CD4-positive, alpha-beta T cell treated with Interleukin-17A for 4 hours (primary cell): Measurements from ENCODE around the gene TEX48.

Experiments
- DNase-seq: peaks from one replicate; pipeline ENCODE4 v3.0.0-alpha.2; 2020; ENCODE audit warnings: mixed read lengths

TEX48 gene

DNA sequence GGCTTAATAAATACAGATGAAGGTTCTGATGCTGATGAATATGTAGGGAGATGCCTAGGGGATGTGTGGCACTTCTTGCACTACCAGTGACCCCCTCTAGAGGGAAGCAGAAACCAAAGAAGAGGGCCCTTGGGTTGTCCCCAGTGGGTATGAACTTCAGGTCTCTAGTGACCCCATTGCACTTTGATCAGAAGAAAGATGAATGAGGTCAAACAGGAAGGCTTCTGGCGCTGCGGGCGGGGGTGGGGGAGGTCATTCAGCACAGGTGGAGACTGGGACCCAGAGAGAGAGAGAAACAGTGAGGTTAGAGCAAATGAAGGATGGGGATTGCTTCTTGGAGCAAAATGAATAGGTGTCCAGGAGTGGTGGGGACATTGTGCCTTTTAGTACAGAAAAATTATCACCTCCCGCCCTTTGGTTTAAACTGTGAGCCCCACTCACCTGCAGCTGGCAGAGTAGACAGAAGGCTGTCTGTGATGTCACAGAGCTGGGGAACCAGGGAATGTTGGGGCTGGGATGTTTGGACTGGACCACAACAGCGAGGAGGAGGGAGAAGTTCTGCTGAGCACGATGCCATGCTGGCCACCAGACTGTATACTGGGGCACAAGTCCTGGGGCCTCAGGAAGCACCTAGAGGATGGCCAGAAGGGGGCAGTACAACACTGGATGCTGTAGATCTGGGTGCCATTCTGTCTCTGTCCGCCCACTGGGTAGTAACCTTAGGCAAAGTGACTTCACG is at the start of gene TEX48:
Gene TEX48, minus strand, starts transcription at position 599 of the 739 bp plus-strand sequence. CDS start 10,469 bp downstream, outside the sequence.
- peak; percentile 85 for DNase-seq

DNA sequence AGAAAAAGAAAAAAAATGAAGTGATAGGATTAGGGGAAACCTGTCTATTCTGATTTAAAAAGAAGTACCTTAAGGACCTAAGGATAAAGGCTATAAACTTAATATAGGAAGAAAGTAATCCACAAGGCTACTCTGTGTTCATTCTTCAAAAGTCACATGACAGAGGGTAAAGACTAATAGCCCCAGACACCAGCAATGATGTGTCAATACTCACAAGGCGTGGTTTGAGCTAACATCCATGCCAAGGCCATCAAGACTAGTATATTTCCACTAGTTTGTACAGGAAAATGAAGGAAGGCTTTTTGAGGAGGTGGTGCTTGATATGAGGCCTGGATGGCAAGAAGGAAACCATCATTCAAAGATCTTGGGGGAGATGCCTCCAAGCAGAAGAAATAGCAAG is 49.7 kb upstream of the TEX48 start:
- no peak for DNase-seq

DNA sequence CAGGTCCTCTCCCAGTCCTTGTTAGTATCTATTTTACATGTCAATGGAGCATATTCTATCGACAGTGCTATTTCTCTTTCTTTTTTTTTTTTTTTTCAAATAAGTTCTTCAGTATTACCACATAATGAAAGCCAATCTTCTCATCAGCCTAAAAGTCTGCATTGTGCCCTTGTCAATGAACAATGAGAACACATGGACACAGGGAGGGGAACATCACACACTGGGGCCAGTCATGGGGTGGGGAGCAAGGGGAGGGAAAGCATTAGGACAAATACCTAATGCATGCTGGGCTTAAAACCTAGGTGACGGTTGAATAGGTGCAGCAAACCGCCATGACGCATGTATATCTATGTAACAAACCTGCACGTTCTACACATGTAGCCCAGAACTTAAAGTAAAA is 47.7 kb upstream of the TEX48 start:
- DNase-seq, result no peak

DNA sequence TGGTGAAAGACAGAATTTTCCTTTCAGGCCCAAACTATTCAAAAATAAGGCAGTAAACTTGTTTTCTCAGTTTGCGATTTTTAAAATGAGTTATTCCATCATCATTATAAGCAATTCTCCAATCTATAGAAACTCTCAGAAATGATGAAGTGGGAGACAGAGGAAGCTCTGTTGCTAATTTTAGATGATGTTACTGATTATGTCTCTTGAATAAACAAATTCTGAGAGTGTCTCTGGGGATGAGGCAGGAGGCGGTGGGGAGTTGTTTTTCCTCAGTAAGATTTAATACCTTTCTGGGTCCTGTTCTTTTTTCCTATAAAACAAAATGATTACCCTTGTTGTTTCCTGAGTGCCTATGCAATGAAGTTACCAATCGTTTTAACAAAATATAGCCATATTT is 43.9 kb upstream of the TEX48 start:
- DNase-seq, result no peak

DNA sequence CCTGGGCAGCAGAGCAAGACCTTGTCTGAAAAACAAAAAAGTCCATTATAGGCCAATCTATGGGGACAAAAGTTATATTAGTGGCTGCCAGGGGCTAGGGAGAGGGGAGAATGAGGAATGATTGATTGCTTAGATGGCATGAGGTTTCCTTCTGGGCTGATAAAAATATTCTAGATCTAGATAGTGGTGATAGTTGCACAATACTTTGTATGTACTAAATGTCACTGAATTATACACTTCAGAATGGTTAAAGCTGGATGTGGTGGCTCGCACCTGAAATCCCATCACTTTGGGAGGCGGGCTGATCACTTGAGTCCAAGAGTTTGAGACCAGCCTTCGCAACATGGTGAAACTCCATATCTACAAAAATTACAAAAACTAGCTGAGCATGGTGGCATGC is 42.8 kb upstream of the TEX48 start:
- DNase-seq, result no peak

DNA sequence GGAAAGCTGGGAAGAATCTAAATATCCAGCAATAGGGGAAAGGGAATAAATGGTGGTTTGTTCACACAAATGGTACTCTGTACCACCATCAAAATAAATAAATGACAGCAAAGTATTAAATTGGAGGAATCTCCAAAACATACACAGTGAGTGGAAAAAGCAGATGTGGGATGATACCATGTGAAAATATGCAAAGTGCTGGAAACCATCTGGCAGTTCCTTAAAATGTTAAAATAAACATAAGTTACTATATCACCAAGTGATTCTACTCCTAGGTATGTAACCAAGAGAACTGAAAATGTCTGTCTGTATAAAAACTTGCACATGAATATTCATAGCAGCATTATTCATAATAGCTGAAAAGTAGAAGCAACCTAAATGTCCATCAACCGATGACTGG is 41.9 kb upstream of the TEX48 start:
- no peak for DNase-seq

- DNase-seq, result no peak
These were observed 41.1 kb upstream of the TEX48 start for GRCh38 chr9:114722937-114723620.

DNA sequence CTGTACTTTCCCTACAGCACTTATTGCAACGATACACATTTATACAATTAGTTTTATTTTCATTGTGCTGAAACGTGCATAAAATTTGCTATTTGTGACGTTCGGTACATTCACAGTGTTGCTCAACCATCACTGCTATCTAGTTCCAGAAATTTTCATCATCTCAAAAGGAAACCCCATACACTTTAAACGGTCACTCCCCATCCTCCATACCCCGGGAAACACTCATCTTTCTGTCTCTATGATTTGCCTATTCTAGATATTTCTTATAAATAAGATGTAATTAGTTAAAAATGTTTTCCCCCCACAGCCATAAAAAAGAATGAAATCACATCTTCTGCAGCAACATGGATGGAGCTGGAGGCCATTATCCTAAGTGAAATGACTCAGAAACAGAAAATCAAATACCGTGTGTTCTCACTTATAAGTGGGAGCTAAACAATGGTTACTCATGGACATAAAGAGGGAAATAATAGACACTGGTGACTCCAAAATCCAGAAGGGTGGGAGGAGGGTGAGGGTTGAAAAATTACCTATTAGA is 40.2 kb upstream of the TEX48 start:
- no peak for DNase-seq

GRCh38 chr9:114721491-114722079 is 39.6 kb upstream of the TEX48 start:
- no peak for DNase-seq

DNA sequence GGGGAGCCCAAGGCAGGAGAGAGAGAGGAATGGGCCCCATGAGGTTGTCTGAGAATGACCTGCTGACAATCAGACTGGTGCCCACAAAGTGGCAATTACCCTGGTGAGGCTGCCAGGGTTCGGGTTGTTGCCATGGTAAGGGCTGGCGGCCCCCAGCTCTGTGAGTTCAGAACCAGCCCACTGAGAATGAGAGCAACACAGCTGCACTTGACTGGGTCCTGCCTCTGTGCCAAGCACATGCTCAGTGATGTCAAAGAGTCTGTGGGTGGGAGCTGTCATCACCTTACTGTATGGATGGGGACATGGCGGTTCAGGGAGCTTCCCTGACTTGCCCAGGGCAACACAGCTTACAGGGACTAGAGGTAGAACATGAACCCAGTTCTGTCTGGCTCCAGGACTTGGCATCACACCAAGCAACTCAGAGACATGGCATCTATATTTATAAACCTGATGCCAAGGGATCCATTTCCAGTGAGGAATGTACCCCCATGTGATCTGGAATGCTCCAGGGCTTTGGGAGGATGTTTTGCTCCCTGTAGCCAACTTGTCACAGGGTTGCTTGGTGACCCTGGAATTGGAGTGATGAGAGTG is 38.2 kb upstream of the TEX48 start:
- no peak for DNase-seq

DNA sequence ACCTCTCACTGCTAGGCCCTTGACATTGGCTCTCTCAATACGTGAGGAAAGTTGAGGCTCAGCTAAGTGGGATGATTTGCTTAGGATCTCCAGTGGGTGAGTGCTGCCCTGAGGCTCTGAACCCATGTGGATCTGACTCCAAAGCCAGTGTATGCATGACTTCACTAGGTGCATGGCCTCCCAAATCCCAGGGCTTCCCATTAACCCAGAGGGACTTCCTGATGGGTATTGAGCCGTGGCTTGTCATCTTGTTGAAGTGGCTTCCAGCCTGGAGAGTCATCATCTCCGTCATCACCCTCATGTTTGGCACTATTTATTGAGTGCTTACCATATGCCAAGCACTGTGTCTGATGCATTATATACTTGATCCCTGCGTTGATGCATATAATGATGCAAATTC is 37.3 kb upstream of the TEX48 start:
- no peak for DNase-seq

DNA sequence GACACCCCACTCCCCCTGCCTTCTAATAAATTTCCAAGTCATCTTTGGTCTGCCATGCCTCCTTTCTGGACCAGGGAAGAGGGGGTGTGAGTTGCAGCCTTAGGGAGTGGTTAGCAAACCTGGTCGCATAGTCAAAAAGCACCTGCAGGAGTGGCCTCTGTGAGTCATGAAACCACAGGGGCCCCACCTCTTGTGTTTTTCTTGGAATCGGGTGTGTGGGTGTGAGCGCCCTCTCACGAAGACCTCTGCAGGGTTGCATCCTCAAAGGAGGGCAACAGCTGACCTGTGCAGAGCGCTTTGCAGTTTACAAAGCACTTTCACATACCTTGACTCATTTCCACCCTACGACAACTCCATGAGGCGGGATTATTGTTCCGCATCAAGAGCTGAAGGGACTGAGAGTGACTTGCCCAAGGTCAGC is 36.8 kb upstream of the TEX48 start:
- peak; percentile 82 for DNase-seq

DNA sequence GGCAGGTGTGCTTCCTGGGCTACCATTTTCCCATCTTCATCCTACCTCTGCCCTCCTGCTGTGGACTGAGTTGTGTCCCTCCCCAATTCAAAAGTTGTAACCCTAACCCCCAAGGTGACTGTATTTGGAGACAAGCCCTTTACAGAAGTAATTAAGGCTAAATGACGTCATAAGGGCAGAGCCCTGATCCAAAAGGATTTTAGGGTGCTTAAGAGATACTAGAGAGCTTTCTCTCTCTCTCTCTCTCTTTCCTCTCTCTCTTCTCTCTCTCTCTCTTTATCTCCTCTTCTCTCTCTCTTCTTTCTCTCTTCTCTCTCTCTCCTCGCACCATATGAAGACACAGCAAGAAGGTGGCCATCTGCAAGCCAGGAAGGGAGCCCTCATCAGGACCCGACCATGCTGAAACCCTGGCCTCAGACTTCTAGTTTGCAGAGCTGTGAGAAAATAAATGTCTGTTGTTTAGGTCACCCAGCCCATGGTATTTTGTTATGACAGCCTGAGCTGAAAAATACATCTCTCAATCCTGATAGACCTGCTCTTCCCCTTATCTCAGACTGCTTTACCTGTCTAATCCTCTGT is 36.0 kb upstream of the TEX48 start:
- no peak for DNase-seq

GRCh38 chr9:114709636-114710035 is 27.6 kb upstream of the TEX48 start:
- DNase-seq, result no peak

- DNase-seq, result no peak
These were observed 24.7 kb upstream of the TEX48 start for GRCh38 chr9:114706711-114707110.

GRCh38 chr9:114701988-114702387 is 20.0 kb upstream of the TEX48 start:
- no peak for DNase-seq

GRCh38 chr9:114697951-114698351 is 16.0 kb upstream of the TEX48 start:
- DNase-seq, result no peak

DNA sequence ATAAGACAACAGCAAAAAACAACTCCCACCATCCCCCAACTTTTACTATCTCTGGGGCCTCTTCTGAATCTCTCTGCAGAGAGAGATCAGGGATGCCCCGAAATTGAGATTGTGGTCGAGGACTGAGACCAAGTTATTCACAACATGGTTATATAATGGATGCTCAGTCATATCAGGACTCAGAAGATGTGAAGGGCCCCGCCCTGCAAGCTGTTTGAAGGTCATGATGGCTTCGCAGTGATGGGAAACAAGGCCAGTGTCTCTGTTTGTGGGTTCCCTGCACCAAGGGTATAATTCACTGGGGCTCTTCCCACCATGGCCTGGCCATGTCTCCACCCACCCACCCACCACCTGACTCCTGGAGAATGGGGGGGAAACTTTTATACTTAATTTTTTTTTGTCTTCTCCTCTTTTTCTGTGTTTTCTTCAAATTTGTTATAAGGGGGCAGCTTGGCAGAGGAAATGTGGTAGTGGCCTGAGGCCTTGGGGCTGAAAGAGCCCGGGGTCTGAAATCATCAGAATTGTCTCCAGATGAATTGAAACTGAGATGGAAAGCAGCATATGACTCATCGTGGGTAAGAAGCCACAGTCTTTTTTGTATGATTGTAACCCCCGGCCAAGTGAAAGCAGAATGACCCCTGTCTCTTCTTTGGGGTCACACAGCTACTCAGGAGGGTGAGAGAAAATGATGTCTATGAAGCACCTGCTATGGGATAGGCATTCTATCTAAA is 15.0 kb upstream of the TEX48 start:
- DNase-seq, result peak; percentile 40

DNA sequence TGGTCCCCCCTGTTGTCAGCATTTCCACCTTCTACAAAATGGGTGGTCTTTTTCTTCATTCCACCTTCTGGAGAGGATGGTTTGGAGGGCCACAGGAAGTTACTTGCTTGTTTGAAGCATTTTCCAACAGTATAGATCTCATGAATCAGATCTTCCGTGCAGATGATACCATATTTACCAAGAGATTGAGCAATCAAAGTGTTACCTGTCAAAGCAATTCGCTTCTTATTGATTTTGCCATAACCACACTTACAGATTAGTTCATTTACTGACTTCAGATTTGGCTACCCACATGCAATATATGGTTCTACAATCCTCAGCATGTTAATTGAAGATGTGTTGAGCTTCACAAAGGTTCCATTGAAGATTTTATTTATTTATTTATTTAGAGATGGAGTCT is 14.0 kb upstream of the TEX48 start:
- DNase-seq, result no peak

DNA sequence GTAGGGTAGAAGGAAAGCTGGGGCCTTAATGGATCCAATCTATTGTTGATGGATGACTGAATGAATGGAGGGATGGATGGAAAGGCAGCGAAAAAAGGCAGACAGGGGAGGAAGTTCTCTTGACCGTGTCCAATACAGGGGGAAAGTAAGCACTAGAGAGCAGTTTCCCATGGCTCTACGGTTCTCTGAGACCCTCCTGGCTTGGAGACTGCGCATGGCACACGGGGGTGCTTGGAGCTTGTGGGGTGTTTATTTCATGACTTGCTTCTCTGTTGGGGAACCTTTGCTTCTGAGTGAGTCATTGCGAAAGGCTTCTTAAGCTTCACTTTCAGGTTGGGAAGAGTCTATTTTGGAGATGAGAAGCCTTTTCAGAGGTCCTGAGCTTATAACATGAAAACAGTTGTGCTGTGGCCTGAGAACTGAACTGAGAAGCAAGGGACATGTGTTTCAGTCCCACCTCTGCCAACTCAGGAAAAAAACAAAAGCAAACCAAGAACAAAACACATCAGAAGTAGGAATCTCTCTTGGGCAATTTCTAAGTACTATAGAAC is 12.8 kb upstream of the TEX48 start:
- no peak for DNase-seq

DNA sequence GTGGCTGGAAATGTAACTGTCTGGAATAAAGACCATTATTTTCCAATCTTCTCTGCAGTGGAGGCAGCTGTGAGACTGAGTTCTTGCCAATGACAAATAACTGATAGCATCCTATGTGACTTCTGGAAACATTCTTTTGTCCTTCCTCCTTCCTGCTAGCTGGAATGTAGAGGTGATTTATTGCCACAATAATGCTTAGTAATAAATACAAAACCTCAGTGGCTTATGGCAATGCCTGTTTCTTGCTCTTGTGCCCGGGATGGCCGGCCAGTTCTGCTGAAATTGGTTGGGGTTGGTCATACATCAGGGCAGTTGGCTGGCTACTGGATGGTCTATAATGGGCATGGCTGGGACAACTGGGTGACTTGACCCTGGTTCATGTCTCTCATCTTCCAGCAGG is 12.2 kb upstream of the TEX48 start:
- no peak for DNase-seq

- DNase-seq, result no peak
These were observed 11.4 kb upstream of the TEX48 start for GRCh38 chr9:114693248-114693855.
